HG03103 (cell line): Measurements from ENCODE around the gene KIAA0040.

ENCODE experiments used
- ATAC-seq: cut with Tn5 transposase; IDR thresholded peaks from one replicate; pipeline ENCODE4 v1.9.1; 2021; ENCODE audit warnings: low read depth; ENCODE audit not compliant: unreplicated experiment

KIAA0040 gene

DNA sequence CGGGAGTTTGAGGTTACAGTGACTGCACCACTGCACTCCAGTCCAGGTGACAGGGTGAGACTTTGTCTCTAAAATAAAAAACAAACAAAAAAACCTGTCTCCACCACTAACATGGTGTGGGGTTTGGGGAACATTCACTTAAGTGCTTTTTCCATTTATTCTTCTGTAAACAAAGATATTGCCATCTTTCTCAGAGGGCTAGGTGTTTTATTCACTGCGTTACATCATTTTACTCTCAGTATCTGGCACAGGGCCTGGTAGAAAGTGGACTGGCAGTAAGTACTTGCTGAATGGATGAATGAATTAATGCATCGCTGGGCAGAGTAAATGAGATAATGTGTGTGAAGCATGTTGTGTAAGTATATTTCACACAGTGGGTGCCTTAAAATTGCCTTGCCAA, 20.1 kb downstream of the KIAA0040 start:
- no peak for ATAC-seq

DNA sequence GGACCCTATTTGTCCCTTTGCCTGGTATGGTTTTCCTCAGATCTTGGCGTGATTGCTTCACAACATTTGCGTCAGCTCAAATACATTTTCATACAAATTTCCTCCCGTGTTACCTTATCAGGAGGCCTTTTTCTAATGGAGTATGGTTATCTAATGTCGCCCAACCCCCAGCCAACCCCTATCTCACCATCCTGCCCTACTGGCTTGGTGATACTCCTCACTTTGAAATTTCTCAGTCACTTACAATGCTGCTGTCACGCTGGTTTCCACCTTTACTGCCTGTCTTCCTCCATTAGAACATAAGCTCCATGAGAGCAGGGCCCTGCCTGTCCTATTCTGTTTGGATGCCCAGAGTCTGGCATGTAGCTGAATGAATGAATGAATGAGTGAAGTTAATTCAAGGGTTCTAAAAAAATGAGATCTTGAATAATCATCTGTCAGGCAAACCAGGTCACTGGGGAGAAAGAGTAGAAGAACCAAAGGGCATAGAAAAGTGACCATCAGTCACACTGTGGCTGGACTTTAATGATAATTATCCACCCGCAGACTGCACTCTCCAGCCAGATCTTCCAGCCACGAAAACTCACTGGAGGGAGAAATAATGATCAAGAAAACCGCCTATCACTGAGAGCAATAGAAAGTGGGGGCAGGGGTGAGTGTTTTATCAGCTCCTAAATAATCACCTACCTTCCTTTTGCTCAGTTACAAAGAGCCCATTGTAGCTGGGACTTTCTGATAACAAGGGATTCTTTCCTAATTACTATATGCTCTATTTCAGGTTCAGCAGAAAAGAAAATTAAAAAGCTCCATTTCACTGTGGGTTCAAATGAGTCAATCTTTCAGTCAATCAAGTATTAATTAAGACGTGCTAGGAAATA, 21.3 kb downstream of the KIAA0040 start:
- no peak for ATAC-seq

DNA sequence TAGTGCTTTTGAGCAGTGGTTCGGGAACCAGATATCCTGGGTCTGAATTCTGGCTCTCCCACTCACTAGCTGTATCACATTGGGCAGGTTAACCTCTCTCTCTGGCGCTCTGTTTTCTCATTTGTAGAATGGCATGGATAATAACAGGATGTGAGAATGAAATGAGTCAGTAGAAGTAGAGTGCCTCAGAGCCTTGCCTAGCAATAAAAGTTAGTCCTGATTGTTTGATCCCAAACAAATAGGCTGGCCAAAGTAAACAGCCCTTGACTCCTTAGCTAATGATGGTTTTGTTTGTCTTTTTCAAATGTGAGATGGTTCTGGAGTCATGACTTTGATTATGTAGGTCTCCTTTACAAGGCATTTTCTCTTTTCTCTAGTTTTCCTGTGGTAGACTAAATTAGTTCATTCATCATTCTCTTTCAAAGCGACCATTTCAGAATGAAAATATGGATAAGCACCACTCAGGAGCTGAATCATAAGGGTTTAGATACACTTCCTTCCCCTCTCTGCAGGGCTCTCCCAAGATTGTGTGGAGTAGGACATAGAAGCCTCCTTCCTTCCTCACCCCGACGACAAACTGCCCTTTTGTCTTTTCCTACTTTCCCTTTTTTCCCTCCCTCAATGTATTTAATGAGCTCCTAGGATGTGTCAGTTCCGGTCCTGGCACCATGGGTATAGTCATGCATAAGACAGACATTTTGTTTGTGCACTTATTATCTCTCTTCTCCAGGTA, 23.1 kb downstream of the KIAA0040 start:
- no peak for ATAC-seq

DNA sequence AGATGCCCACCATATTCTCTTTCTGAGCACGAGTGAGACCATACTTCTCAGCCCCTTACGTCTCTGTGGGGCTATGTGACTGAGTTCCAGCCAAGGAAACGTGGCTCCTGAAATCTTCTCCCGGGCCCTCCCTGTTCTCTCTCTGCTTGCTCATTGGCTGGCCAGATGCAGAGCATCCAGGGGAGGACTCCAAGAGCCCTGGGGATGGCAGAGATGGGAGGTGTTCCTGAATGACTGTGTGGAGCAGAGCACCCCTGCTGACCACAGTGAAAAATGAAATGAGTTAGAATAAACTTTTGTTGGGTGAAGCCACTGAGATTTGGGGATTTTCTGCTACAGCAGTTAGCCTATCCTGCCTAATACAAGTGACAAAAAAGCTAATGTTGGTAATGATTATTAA, 23.8 kb downstream of the KIAA0040 start:
- no peak for ATAC-seq

DNA sequence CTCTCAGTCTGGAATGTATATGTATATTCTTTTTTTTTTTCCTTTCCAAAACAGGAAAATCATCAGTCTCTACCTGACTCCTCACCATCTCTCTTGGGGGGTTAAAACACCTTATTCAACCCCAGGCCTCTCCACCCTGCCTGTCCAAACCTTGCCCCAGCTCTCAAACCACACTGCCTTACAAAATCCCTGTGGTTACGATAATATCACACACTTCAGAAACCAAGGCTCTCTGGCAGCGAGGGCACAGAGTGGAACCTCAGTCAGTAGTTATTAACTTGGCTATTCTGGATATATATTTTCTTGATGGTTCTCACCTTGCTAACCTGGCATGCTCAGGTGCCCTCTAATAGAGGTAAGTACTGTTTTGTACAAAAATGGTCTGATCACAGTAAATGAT, 24.7 kb downstream of the KIAA0040 start:
- no peak for ATAC-seq

DNA sequence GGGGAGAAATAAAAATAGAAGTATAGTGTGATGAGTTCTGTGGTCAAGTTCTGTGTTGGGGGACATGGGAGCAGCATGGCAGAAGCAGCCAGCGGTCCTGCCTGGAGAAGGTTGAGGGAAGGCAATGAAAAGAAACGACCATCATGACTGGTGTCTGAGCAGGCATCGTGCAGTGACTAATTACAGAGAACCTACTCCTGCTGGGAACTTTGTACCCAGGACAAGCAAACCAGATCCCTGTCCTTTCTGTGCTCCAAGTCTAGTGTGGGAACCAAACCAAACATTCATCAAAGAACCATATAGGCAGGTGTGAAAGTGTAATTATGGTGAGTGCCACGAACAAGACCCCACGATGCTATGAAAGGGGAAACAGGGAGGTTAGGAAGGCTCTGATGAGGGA, 25.8 kb downstream of the KIAA0040 start:
- ATAC-seq: no peak

DNA sequence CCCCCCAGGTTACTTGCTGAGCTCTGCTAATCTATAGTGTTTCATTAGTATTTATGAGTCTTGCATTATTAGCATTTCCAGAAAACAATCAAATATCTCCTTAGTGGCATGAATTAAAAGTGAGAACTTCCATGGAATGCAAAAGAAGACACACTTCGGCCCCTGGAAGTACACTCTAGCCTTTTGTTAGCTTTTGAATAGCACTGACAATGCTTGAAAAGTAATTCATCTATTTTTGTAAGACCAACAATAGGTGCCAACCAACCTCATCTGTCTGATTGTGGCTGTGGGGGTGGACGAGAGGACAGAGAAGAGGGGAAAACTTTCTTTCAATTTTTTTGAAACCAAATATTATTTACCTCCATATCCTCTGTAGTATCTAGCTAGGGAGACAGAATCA, 27.8 kb downstream of the KIAA0040 start:
- ATAC-seq: no peak

DNA sequence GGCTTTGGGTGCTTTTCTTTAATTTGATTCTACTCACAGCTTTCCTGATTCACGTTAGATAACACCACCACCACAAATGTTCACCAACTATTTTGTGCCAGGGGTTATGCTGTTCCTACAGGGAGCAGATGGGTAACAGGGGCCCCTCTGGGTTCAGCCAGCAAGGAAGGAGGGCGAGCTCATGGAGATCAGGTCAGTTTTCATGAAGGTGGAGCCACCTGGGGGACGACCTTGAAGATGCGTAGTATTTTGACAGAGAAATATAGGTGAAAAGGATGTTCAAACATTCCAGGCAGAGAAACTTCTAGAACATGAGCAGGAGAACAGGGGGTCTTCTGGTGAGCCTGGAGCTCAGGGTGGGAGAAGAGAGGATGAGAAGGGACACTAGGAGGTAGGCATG, 28.9 kb downstream of the KIAA0040 start:
- no peak for ATAC-seq

DNA sequence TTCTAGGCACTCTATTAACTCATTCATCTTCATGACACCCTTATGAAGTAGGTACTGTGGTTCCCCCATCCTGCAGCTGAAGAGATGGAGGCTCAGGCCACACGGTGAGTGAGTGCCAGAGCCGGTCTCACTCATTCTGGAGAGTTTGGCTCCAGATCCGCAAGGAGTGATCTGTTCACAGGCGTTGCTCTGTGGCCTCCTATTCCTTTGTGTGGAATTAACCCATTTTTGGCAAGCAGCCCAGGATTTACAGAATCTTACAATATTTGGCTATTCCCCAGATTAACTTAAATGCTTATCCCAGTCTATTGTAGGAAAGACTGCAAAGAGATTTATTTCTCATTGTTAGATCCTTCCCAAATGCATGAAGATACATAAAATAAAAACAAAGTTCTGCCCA, 29.6 kb downstream of the KIAA0040 start:
- ATAC-seq: no peak

DNA sequence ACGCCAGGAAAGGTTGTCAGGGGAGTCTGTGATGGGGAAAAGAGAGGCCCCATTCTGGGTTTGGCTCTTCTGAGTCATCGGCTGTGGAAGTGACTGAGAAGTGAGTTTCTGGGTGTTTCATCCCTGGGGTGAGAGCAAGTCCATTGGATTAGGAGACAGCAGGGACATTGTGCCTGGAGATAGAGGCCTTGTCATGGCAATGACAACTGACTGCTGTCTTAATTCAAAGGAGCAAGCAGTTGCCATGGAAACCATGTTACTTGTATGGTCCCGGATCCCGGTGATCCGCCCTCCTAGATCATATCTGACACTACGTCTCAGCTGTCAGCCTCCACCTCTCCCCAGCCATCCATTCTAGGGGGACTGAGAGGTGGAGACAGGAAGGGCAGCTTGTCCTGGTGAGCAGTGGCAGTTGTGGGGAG, 34.4 kb downstream of the KIAA0040 start:
- ATAC-seq: no peak

DNA sequence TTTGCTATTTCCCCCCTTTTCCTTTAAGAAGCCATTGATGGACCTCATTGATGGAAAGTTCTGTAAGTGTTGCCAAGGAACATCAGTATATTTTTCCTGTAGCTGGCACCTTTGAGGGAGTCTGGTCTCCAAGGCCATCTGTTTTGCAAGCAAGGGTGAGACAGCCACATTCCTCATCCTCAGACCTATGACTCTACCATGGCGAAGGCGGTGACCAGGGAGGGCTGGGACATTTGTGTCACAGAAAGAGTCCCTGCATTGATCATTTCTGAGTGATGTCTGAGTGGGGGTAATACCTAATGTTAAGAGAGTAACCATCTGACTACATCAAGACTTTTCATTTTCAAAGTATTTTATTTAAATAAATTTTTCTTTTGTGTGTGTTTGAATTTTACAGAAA, 35.4 kb downstream of the KIAA0040 start:
- no peak for ATAC-seq

DNA sequence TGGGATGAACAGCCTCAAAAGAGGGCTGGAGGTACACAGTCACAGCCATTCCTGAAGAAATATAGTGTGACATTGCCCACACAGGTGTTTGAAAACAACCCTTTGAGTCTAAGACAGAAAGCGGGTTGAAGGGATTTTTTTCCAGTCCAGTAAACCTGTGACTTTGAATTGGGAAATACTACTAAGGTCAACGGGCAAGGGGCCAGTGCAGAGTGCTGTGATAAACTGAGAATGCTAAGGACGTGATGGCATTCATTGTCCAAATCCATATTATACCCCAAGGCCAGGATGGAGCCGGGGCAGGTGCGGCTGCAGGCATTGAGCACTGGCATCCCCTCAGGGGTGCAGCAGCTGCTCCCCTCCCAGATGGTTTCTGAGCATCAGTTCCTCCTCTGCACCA, 36.6 kb downstream of the KIAA0040 start:
- no peak for ATAC-seq

DNA sequence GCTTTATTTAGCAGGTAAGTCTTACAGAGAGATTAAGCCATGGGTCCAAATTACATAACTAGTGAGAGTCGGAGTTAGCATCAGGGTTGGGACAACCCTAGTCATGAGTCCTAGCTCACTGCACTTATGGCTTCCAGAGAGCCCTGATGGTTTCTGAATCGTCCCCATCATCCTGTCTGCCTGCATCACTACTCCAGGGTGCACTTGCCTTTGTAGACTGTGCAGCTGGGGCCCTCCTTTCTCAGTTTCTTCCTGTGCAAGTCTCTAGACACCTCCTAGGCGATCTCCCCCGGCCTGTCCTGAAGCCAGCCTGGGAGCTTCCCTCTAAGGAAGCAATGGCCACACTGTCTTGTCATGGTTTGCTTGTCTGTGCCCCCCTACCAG, 37.1 kb downstream of the KIAA0040 start:
- ATAC-seq: no peak

DNA sequence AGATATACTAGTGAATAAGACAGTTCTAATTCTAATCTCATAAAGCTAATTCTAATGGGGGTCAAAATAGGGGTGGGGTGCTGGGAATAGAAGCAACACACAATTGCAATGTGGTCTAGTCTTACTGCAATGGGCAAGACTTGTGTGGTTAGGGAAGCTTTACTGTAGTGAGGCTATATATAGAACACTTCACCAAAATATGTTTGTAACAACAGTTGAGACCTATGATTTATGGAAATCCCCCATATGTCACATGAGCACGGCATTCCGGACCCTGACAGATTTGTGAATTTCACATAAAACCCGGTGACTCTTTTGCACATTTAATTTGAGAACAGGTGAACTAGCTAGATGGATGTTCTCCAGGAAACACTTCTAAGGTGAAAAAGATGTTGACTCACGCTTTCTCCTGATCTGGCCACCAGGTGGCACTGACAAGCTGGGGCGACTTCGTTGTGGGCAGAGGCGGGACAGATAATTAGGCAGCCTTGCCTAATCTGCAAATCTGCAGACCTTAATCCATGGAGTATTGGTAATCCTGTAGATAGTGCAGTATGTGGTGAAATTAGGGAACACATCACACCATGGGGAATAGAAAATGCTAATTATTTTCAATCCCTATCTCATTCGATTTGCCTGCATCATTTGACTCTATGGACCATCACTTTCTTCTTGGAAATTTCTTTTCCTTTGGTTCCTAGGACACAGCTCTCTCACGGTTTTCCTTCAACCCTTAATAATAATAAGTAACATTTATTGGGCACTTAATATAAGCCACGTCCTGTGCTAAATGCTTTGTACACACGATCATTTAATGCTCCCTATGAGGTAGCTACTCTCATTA, 37.7 kb downstream of the KIAA0040 start:
- no peak for ATAC-seq

DNA sequence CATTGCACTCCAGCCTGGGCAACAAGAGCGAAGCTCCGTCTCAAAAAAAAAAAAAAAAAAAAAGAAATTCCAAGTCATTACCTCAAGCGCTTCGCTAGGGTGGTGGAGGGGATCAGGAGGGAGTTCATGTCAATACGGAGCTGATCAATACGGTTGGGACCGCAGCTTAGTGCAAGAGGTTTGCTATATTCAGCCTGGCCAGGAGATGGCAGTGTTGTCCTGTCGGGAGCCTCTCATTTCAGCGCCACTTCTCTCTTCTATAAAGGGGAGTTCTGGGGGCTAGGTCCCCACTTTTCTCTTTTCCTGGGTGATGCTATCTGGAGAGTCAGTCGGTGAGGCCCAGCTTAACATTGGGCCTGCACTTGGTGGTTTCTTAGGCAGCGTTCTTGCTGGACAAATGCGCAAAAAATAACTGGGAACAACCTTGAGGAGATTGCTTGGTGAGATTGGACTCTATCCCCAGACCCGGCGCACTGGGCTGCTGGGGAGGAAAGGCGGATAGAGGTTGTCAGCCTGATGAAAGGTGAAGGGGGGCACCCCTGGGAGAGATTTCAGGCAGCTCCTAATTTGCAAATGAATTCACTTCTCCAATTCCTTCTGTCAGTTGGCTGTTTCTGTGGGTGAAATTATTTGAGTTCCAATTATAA, 40.4 kb downstream of the KIAA0040 start:
- ATAC-seq: no peak

DNA sequence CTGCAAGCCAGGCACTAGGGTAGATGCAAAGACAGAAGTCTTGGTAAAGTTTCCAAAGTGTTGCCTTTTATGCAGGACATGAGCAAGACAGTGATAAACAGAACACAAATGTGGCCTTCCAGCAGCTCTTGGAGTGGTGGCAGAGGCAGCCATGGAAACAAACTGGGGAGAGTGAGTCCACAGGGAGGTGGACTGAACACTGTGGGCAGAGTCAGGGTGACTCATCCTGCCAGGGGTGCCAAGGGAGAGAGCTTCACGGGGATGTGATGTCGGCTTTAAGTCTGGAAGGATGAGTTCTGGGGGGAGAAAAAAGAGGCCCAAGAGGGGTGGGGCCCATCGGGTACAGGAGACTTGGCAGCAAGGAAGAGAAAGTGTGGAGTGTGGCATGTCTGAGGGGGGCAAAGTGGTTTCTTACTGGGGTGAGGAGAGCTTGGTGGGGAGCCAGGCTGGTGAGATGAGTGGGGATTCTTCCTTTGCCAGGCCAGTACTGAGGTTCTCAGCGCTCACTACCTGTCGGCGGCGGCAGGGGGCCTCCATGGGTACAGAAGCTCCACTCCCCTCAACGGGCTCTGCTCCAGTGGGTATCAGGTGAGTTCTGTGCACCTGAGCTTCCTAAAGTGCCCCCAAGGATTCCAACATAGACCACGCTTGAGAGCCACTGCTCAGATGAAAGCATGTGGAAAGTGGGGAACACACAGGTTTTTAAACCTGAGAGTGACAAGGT, 41.8 kb downstream of the KIAA0040 start:
- no peak for ATAC-seq

DNA sequence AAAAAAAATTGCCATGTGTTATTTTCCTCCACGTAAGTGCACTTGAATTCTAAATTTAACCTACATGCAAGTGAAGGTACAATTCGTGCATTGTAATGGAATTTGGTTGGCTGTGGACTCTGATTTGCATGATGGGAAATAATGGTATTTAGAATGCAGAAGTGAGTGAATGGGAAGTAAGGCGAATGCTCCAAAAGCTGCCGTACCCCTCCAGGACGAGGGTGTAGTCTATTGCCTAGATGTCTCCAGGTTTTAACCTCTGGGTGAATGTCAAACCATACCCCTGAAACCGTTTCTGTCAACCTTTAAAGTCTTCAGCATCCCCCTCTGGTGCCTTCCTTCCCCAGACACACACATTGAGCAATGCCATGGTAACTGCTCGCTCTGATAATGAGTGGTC, 44.5 kb downstream of the KIAA0040 start:
- ATAC-seq: no peak

DNA sequence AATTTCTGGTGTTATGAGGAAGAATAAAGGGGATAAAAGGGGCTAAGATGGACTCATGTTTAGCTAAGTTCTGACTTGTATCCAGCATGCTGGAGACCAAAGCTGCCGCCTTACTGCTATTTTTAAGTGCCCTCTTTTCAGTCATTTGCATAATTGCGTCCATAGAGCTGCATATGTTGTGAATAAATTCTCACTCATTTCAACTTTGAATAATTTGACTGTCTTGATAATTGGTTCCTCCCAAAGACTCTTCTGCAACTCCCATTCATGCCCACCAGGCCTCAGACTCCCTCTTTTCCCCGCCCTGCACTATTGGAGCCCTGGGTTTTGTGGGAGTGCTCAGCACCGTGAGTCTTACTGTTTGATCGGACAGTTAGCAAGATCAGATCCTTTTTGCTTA, 45.0 kb downstream of the KIAA0040 start:
- ATAC-seq: no peak

DNA sequence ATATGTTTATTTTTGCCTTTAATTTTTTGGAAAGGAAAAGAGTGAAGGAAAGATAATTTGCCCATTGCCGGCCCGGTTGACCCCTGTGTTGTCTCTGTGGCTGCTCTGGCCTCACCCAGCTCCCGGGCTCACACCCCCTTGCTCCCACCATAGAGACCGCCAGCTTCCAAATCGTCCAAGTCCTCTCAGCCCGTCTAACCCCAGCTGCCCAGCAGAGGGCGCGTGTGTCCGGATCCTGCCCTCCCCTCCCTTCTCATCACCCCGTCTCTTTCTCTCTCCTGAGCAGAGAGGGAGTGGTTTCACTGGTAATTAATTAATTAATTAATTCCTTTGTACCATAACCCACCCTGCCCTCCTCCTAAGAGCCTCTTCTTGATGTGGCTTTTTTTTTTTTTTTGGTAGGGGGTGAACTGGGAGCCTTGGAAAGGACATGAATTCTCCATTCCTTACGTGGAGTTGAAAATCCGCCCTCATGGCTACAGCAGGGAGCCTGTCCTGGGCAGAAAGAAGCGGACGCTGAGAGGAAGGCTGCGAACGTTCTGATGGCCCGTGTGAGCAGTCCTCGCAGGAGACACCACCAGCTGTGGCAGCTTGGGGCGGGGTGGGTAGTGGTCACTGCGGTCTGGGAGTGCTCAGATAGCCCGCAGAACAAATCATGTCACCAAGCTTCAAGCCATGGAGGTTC, 45.9 kb downstream of the KIAA0040 start:
- ATAC-seq: no peak
